ENCODE data around the gene PKD1L1.

- no peak for TF ChIP-seq USF2 (IDR thresholded peaks at IDR 0.05; ENCODE audit: borderline replicate concordance, low read depth, low read length)
- no peak for TF ChIP-seq YY1 (IDR thresholded peaks at IDR 0.05; ENCODE audit: low read depth)
- no peak for TF ChIP-seq POLR2AphosphoS5 (IDR thresholded peaks at IDR 0.05; ENCODE audit: low read depth, low read length)
- no peak for TF ChIP-seq TAF1 (IDR thresholded peaks at IDR 0.05; ENCODE audit: borderline replicate concordance, low read depth, low read length)
- TF ChIP-seq USF1 (IDR thresholded peaks at IDR 0.05; ENCODE audit: borderline replicate concordance, low read depth): no peak
- TF ChIP-seq EZH2phosphoT487 (IDR thresholded peaks at IDR 0.05; ENCODE audit: borderline replicate concordance, low read depth): no peak
- TF ChIP-seq CTCF (IDR thresholded peaks at IDR 0.05): no peak
- TF ChIP-seq EP300 (IDR thresholded peaks at IDR 0.05; ENCODE audit: borderline replicate concordance in 1 of 2, low read depth in 1 of 2, low read length in 1 of 2): no peak
- TF ChIP-seq TCF12 (IDR thresholded peaks at IDR 0.05): no peak
- no peak for TF ChIP-seq SMC3 (IDR thresholded peaks at IDR 0.05; ENCODE audit: low read depth, low read length)
- TF ChIP-seq RAD21 (IDR thresholded peaks at IDR 0.05; ENCODE audit: low read length): no peak
- no peak for TF ChIP-seq RFX5 (IDR thresholded peaks at IDR 0.05; ENCODE audit: low read length)
- TF ChIP-seq NRF1 (IDR thresholded peaks at IDR 0.05; ENCODE audit: low read depth, low read length): no peak
These were observed 72.9 kb downstream of the PKD1L1 start for GRCh38 chr7:47875406-47875805.

Measured in SK-N-SH (cell line).